ENCODE data around the gene STK4. TPM values are rescaled to one million over a fixed set of nuclear protein-coding genes. Genes with fewer than 3 reads are reported as not detected.
"Not testable (repeated sequence)": the region's sequence is repeated elsewhere in the genome, so short reads cannot be mapped to it uniquely, and the experiment has no call there.

The STK4 gene
- total and polyA plus RNA-seq, 2 experiments from 2014 or later, result 16.0 to 19.1 TPM

GRCh38 chr20:45056473-45057173, 90.3 kb downstream of the STK4 start:
- no peaks in the 10 kb centered on the region for H3K36me3 ChIP-seq
- no peaks in the 10 kb centered on the region for H3K27me3 ChIP-seq
- H3K4me1 ChIP-seq (ENCODE audit: low read depth), result peaks cover 10% of the 10 kb centered on the region
- no peaks in the 10 kb centered on the region for H3K9me3 ChIP-seq (ENCODE audit: low read depth)
- no peak for TF ChIP-seq CTCF (IDR thresholded peaks at IDR 0.05; ENCODE audit: low read depth, low read length)
- no peak overlapping the region for H3K4me3 ChIP-seq
- no peak overlapping the region for H3K27ac ChIP-seq
- DNase-seq (ENCODE audit: low read depth in 1 of 2, low spot score in 1 of 2), result no peak

- H3K27ac ChIP-seq, result no peak overlapping the region
- no peaks in the 10 kb centered on the region for H3K27me3 ChIP-seq
- peaks cover 3% of the 10 kb centered on the region for H3K4me1 ChIP-seq (ENCODE audit: low read depth)
- TF ChIP-seq CTCF (IDR thresholded peaks at IDR 0.05; ENCODE audit: low read depth, low read length), result no peak
- H3K9me3 ChIP-seq (ENCODE audit: low read depth), result no peaks in the 10 kb centered on the region
- H3K36me3 ChIP-seq, result no peaks in the 10 kb centered on the region
- no peak for DNase-seq (ENCODE audit: low read depth in 1 of 2, low spot score in 1 of 2)
- H3K4me3 ChIP-seq, result no peak overlapping the region
These were observed 92.0 kb downstream of the STK4 start for GRCh38 chr20:45058168-45058850.

- Histone ChIP-seq H3K27me3 (no peaks in the 10 kb centered on the region), H3K36me3 (no peaks in the 10 kb centered on the region), H3K4me1 (ENCODE audit: low read depth) (no peaks in the 10 kb centered on the region), H3K27ac (no peak overlapping the region), H3K9me3 (ENCODE audit: low read depth) (no peaks in the 10 kb centered on the region), H3K4me3 (no peak overlapping the region)
- DNase-seq (ENCODE audit: low read depth in 1 of 2, low spot score in 1 of 2), result peak in 1 of 2 donors; percentile 68
- TF ChIP-seq CTCF (IDR thresholded peaks at IDR 0.05; ENCODE audit: low read depth, low read length), result no peak
These were observed 92.9 kb downstream of the STK4 start for GRCh38 chr20:45059022-45059728.

- Histone ChIP-seq H3K9me3 (ENCODE audit: low read depth) (no peaks in the 10 kb centered on the region), H3K27ac (no peak overlapping the region), H3K36me3 (no peaks in the 10 kb centered on the region), H3K27me3 (no peaks in the 10 kb centered on the region), H3K4me1 (ENCODE audit: low read depth) (no peaks in the 10 kb centered on the region), H3K4me3 (no peak overlapping the region)
- TF ChIP-seq CTCF (IDR thresholded peaks at IDR 0.05; ENCODE audit: low read depth, low read length), result no peak
- no peak for DNase-seq (ENCODE audit: low read depth in 1 of 2, low spot score in 1 of 2)
These were observed 94.0 kb downstream of the STK4 start for GRCh38 chr20:45060294-45060693.

DNA sequence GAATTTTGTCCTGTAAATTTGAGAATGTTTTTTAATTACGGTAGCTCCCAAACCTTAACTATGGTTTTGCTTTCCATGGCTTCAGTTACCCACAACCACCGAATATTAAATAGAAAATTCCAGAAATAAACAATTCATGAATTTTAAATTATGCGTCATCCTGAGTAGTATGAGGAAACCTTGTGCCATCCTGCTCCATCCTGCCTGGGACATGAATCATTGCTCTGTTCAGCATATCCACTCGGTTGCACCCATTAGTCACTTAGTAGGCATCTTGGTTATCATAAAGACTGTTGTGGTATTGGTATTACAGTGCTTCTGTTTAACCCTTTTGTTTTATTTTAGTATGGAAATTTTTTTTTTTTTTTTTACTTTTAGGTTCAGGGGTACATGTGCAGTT, 94.9 kb downstream of the STK4 start:
- no peaks in the 10 kb centered on the region for H3K27me3 ChIP-seq
- DNase-seq (ENCODE audit: low read depth in 1 of 2, low spot score in 1 of 2), result peak in 1 of 2 donors; percentile 86
- no peak overlapping the region for H3K4me3 ChIP-seq
- no peaks in the 10 kb centered on the region for H3K36me3 ChIP-seq
- H3K4me1 ChIP-seq (ENCODE audit: low read depth), result no peaks in the 10 kb centered on the region
- no peak for TF ChIP-seq CTCF (IDR thresholded peaks at IDR 0.05; ENCODE audit: low read depth, low read length)
- H3K9me3 ChIP-seq (ENCODE audit: low read depth), result no peaks in the 10 kb centered on the region
- no peak overlapping the region for H3K27ac ChIP-seq

- not testable (repeated sequence) for H3K36me3 ChIP-seq; H3K9me3 ChIP-seq (ENCODE audit: low read depth); H3K4me1 ChIP-seq (ENCODE audit: low read depth); H3K27me3 ChIP-seq; H3K27ac ChIP-seq; H3K4me3 ChIP-seq; DNase-seq (ENCODE audit: low read depth in 1 of 2, low spot score in 1 of 2)
These were observed 96.8 kb downstream of the STK4 start for GRCh38 chr20:45063107-45063506.

Data from cardiac muscle cell (in vitro differentiated cells and primary cell).